NT2/D1 (cell line): ENCODE measurements around the gene TCF23.

Experiments used
- DNase-seq: peaks from one replicate; pipeline ENCODE4 v3.0.0-alpha.2; 2011; ENCODE audit warnings: low read depth, low spot score
- H3K27me3 ChIP-seq: 2 replicates; pipeline ENCODE4 v1.6.0; 2011; ENCODE audit warnings: mild to moderate bottlenecking; ENCODE audit not compliant: insufficient read length, insufficient read depth
- H3K36me3 ChIP-seq: 2 replicates; pipeline ENCODE4 v1.6.1; 2011; ENCODE audit warnings: mild to moderate bottlenecking, low read length, mixed read lengths; ENCODE audit not compliant: insufficient read depth, insufficient read length
- H3K4me1 ChIP-seq: 2 replicates; pipeline ENCODE4 v1.5.1; 2011; ENCODE audit not compliant: insufficient read depth, insufficient read length
- H3K4me3 ChIP-seq: 2 replicates; pipeline ENCODE4 v1.5.1; 2011; ENCODE audit warnings: low read depth; ENCODE audit not compliant: insufficient read length
- H3K9ac ChIP-seq: 2 replicates; pipeline ENCODE4 v1.6.0; 2011; ENCODE audit warnings: low read depth; ENCODE audit not compliant: insufficient read length
- H3K9me3 ChIP-seq: 2 replicates; pipeline ENCODE4 v1.5.1; 2011; ENCODE audit warnings: mild to moderate bottlenecking, low read length; ENCODE audit not compliant: insufficient read depth
- SUZ12 ChIP-seq: IDR thresholded peaks from 2 replicates; pipeline ENCODE4 v1.6.1; 2011; ENCODE audit not compliant: insufficient read length, insufficient read depth; ENCODE audit errors: extremely low read depth
- YY1 ChIP-seq: IDR thresholded peaks from 2 replicates; pipeline ENCODE4 v1.6.1; 2011; ENCODE audit not compliant: insufficient read length, insufficient read depth
- ZNF274 ChIP-seq: IDR thresholded peaks from 2 replicates; pipeline ENCODE4 v1.6.1; 2011; ENCODE audit warnings: mild to moderate bottlenecking, low read depth, low read length

TCF23 gene

GRCh38 chr2:27125104-27125503 is 23.7 kb upstream of the TCF23 start:
- H3K9ac ChIP-seq = no peak overlapping the region
- no peak for TF ChIP-seq YY1
- no peak for TF ChIP-seq ZNF274
- TF ChIP-seq SUZ12 = no peak
- H3K4me1 ChIP-seq = peaks cover 5% of the 10 kb centered on the region
- no peaks in the 10 kb centered on the region for H3K9me3 ChIP-seq
- no peak for DNase-seq
- H3K4me3 ChIP-seq = no peak overlapping the region
- H3K27me3 ChIP-seq = peaks cover 46% of the 10 kb centered on the region
- peaks cover 15% of the 10 kb centered on the region for H3K36me3 ChIP-seq

GRCh38 chr2:27126252-27126710 is 22.5 kb upstream of the TCF23 start:
- Histone ChIP-seq H3K9me3 (no peaks in the 10 kb centered on the region), H3K9ac (no peak overlapping the region), H3K27me3 (peaks cover 34% of the 10 kb centered on the region), H3K4me1 (peaks cover 5% of the 10 kb centered on the region), H3K4me3 (no peak overlapping the region), H3K36me3 (peaks cover 27% of the 10 kb centered on the region)
- no peak for DNase-seq
- TF ChIP-seq SUZ12 = no peak
- no peak for TF ChIP-seq YY1
- TF ChIP-seq ZNF274 = no peak

DNA sequence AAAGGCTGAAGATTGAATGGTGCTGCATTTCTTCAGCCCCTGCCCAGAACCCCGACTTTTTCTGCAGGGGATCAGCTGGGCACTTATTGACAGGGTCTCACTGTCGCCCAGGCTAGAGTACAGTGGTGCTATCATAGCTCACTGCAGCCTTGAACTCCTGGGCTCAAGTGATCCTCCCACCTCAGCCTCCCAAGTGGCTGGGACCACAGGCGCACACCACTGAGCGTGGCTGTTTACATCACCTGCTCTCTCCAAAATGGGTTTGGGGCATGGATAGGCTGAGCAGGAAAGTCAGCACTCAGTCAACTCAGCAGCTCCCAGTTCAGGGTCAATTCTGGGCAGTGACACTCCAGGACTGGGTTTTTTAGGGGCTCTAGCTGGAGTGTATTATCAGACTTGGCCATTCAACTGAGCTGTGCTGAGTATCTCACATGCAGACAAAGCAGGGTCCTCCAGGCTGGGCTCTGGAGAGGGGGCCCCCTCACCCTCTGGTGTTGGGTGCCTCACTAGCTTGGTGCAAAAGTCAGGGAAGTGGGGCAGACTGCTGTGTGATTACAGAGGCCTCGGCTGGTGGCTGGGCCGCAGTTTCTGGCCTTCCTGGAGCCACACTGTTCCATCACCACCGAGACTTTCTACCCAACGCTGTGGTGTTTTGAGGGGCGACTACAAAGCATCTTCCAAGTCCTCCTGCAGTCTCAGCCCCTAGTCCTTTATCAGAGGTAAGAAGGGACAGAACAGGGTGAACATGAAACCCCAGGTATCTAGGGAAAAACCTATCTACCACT is 20.7 kb upstream of the TCF23 start:
- Histone ChIP-seq H3K9ac (no peak overlapping the region), H3K27me3 (peaks cover 16% of the 10 kb centered on the region), H3K36me3 (peaks cover 44% of the 10 kb centered on the region), H3K4me1 (peaks cover 7% of the 10 kb centered on the region), H3K4me3 (no peak overlapping the region), H3K9me3 (no peaks in the 10 kb centered on the region)
- no peak for TF ChIP-seq SUZ12
- TF ChIP-seq ZNF274 = no peak
- no peak for TF ChIP-seq YY1
- no peak for DNase-seq

GRCh38 chr2:27128668-27129571 is 19.9 kb upstream of the TCF23 start:
- Histone ChIP-seq H3K36me3 (peaks cover 50% of the 10 kb centered on the region), H3K9me3 (no peaks in the 10 kb centered on the region), H3K4me3 (no peak overlapping the region), H3K4me1 (peaks cover 9% of the 10 kb centered on the region), H3K27me3 (peaks cover 8% of the 10 kb centered on the region), H3K9ac (no peak overlapping the region)
- DNase-seq = no peak
- no peak for TF ChIP-seq SUZ12
- no peak for TF ChIP-seq ZNF274
- no peak for TF ChIP-seq YY1

GRCh38 chr2:27130396-27130795 is 18.4 kb upstream of the TCF23 start:
- Histone ChIP-seq H3K27me3 (no peaks in the 10 kb centered on the region), H3K4me1 (peaks cover 8% of the 10 kb centered on the region), H3K36me3 (peaks cover 50% of the 10 kb centered on the region), H3K9me3 (no peaks in the 10 kb centered on the region), H3K9ac (no peak overlapping the region), H3K4me3 (no peak overlapping the region)
- no peak for DNase-seq
- TF ChIP-seq YY1 = no peak

DNA sequence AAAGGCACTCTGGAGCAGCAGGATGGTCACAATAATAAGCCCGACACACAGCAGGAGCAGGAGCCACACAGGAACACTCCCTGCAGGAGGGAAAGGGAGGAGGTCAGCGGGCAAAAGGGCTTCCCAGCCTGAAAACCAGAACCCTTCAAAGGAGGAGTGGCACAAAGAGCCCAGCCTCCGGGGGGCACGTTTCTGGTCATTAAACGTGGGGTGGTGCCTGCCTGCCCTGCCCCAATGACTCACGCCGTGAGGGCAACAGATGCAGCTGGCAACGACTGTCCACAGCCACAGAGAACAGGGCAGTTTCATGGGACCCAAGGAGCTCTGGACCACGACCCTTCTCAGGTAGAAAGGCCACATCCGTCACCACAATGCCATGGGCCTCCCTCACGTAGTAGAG is 17.4 kb upstream of the TCF23 start:
- no peak for TF ChIP-seq YY1
- no peak for TF ChIP-seq ZNF274
- no peak for TF ChIP-seq SUZ12

More for the DNA sequence above, 17.4 kb upstream of the TCF23 start:
- peaks cover 8% of the 10 kb centered on the region for H3K4me1 ChIP-seq
- no peak overlapping the region for H3K4me3 ChIP-seq
- H3K36me3 ChIP-seq = peaks cover 50% of the 10 kb centered on the region
- no peaks in the 10 kb centered on the region for H3K9me3 ChIP-seq
- H3K9ac ChIP-seq = no peak overlapping the region
- no peaks in the 10 kb centered on the region for H3K27me3 ChIP-seq
- DNase-seq = no peak
